DND-41 (cell line): ENCODE results near the gene FBXO9.

Experiments used
- CTCF ChIP-seq: IDR thresholded peaks from 2 replicates; pipeline ENCODE4 v1.5.1; 2012; ENCODE audit warnings: borderline replicate concordance, low read length, moderate library complexity, mild to moderate bottlenecking; ENCODE audit not compliant: poor library complexity, severe bottlenecking; ENCODE audit errors: extremely low read depth
- EZH2 ChIP-seq: IDR thresholded peaks from 3 replicates; pipeline ENCODE4 v1.6.1; 2012; ENCODE audit warnings: borderline replicate concordance, low read depth, mild to moderate bottlenecking, moderate library complexity, low read length, inconsistent platforms; ENCODE audit not compliant: severe bottlenecking

DNA sequence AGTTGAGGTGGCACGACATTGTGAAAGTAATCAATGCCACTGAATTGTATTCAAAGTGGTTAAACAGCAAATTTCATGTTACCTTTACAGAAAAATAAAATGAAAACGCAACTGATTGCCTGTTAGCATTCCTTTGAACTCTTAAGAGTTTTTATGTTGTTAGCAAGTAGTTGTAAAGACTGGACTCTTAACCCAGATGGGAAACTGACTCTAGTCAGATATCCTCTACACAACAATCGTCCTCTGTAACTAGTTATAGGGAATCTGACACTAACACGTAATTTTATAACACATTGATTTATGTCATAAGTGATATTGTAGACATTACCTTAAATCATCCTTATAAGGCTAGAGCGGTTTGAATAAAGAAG lies 3.0 kb upstream of the FBXO9 start:
- TF ChIP-seq CTCF, result no peak
- TF ChIP-seq EZH2, result no peak
